IMR-90 (cell line): ENCODE measurements around the gene LCTL. TPM values are rescaled to one million over a fixed set of nuclear protein-coding genes. Genes with fewer than 3 reads are reported as not detected.
A peak's percentile ranks its signal among the peaks of the same experiment; 100 is the strongest.

Experiments used
- ATAC-seq: fragments of 200-7000 bp; cut with Tn5 transposase; 2 replicates; pipeline ENCODE4 v1.9.1; 2020; ENCODE audit warnings: low read depth, mild to moderate bottlenecking, moderate library complexity
- BruUV-seq: library from RNA; stranded (reverse); fragments of 400-500 nt; replicated peaks from 2 replicates; lab custom pipeline; 2021; lab: Mats Ljungman, UMichigan
- CTCF ChIA-PET: fragments of 300-600 bp; formaldehyde crosslinking; extraction: SDS; loops from one replicate; lab custom pipeline; 2021; ENCODE audit warnings: antibody characterized with exemption; lab: Yijun Ruan, JAX
- POLR2A ChIA-PET: fragments of 300-600 bp; sonication (Branson Sonifier 250); formaldehyde crosslinking; loops from one replicate; lab custom pipeline; 2022; ENCODE audit warnings: antibody characterized with exemption; ENCODE audit not compliant: unreplicated experiment; lab: Charles Lee
- DNase-seq: peaks from one replicate; pipeline ENCODE4 v3.0.0; 2013
- H2AFZ ChIP-seq: replicated peaks from 2 replicates; pipeline ENCODE3; 2013; ENCODE audit warnings: low read length, mild to moderate bottlenecking; ENCODE audit not compliant: poor library complexity
- H2AK5ac ChIP-seq: 2 replicates; pipeline ENCODE4 v1.6.1; 2013; ENCODE audit warnings: low read depth, low read length, inconsistent platforms
- H2AK9ac ChIP-seq: replicated peaks from 2 replicates; pipeline ENCODE3; 2013; ENCODE audit warnings: mild to moderate bottlenecking, low read depth, low read length, moderate library complexity; ENCODE audit not compliant: poor library complexity
- H2BK120ac ChIP-seq: 2 replicates; pipeline ENCODE4 v1.6.1; 2013; ENCODE audit warnings: low read depth, low read length, inconsistent platforms
- H2BK15ac ChIP-seq: 3 replicates; pipeline ENCODE4 v1.6.1; 2013; ENCODE audit warnings: low read depth, low read length, inconsistent platforms
- H2BK20ac ChIP-seq: 2 replicates; pipeline ENCODE4 v1.6.1; 2013; ENCODE audit warnings: low read depth, mild to moderate bottlenecking, inconsistent platforms, low read length, moderate library complexity
- H2BK5ac ChIP-seq: 2 replicates; pipeline ENCODE4 v1.6.1; 2013; ENCODE audit warnings: mild to moderate bottlenecking, low read depth, low read length, inconsistent platforms; ENCODE audit not compliant: poor library complexity, severe bottlenecking
- H3K14ac ChIP-seq: replicated peaks from 2 replicates; pipeline ENCODE4 v1.6.1; 2013; ENCODE audit warnings: low read depth, low read length, inconsistent platforms
- H3K18ac ChIP-seq: 2 replicates; pipeline ENCODE4 v1.6.1; 2013; ENCODE audit warnings: low read depth, low read length, control low read depth
- H3K23ac ChIP-seq: 2 replicates; pipeline ENCODE4 v1.6.1; 2013; ENCODE audit warnings: low read depth, low read length, inconsistent platforms
- H3K27ac ChIP-seq: 2 replicates; pipeline ENCODE4 v1.5.1; 2013; ENCODE audit warnings: mild to moderate bottlenecking, control low read depth, low read length; ENCODE audit not compliant: insufficient read depth
- H3K27me3 ChIP-seq: 2 replicates; pipeline ENCODE4 v1.6.1; 2013; ENCODE audit warnings: low read length; ENCODE audit not compliant: control insufficient read depth, insufficient read depth
- H3K36me3 ChIP-seq: 2 replicates; pipeline ENCODE4 v1.6.1; 2013; ENCODE audit warnings: low read length, mixed read lengths; ENCODE audit not compliant: control insufficient read depth, insufficient read depth
- H3K4ac ChIP-seq: 2 replicates; pipeline ENCODE4 v1.6.1; 2013; ENCODE audit warnings: low read depth, low read length, inconsistent platforms
- H3K4me1 ChIP-seq: 2 replicates; pipeline ENCODE4 v1.6.1; 2013; ENCODE audit warnings: low read length, mixed read lengths; ENCODE audit not compliant: control insufficient read depth, insufficient read depth
- H3K4me2 ChIP-seq: 2 replicates; pipeline ENCODE4 v1.6.1; 2013; ENCODE audit warnings: low read depth, mild to moderate bottlenecking, control low read depth, low read length, moderate library complexity
- H3K4me3 ChIP-seq: 2 replicates; pipeline ENCODE4 v1.5.1; 2013; ENCODE audit warnings: low read depth, mild to moderate bottlenecking, control low read depth, low read length, moderate library complexity; ENCODE audit not compliant: insufficient read depth
- H3K56ac ChIP-seq: 2 replicates; pipeline ENCODE4 v1.6.1; 2013; ENCODE audit warnings: low read length, inconsistent platforms; ENCODE audit not compliant: insufficient read depth; ENCODE audit errors: extremely low read depth
- H3K79me1 ChIP-seq, 2 experiments: 2 replicates each; pipeline ENCODE4 v1.6.1; 2013; ENCODE audit warnings: low read length in 2 of 2, inconsistent platforms in 1 of 2, low read depth in 1 of 2
- H3K9ac ChIP-seq: 2 replicates; pipeline ENCODE4 v1.6.1; 2013; ENCODE audit warnings: low read depth, low read length, control low read depth
- H3K9me1 ChIP-seq: 2 replicates; pipeline ENCODE4 v1.6.1; 2013; ENCODE audit warnings: low read length, inconsistent platforms; ENCODE audit not compliant: insufficient read depth
- H3K9me3 ChIP-seq: 2 replicates; pipeline ENCODE4 v1.6.1; 2013; ENCODE audit warnings: low read length; ENCODE audit not compliant: control insufficient read depth, insufficient read depth
- H4K20me1 ChIP-seq: 2 replicates; pipeline ENCODE4 v1.6.1; 2013; ENCODE audit warnings: low read length, inconsistent platforms; ENCODE audit not compliant: insufficient read depth
- H4K5ac ChIP-seq: 2 replicates; pipeline ENCODE4 v1.6.1; 2013; ENCODE audit warnings: mild to moderate bottlenecking, low read depth, low read length, control low read depth
- H4K8ac ChIP-seq, 2 experiments: 2 replicates each; pipeline ENCODE4 v1.6.1; 2013; ENCODE audit warnings: low read depth in 2 of 2, low read length in 2 of 2, control low read depth in 1 of 2, inconsistent platforms in 1 of 2
- H4K91ac ChIP-seq: 2 replicates; pipeline ENCODE4 v1.6.1; 2013; ENCODE audit warnings: low read depth, low read length, inconsistent platforms; ENCODE audit not compliant: insufficient read depth
- BHLHE40 ChIP-seq: fragments of 150-350 bp; IDR thresholded peaks from 2 replicates; pipeline ENCODE4 v1.6.1; 2016; ENCODE audit warnings: mild to moderate bottlenecking, low read depth, low read length
- CHD1 ChIP-seq: IDR thresholded peaks from 2 replicates; pipeline ENCODE4 v1.6.1; 2012; ENCODE audit warnings: low read depth, low read length, improper control_type of control experiment
- CTCF ChIP-seq: conservative IDR thresholded peaks from 2 replicates; pipeline ENCODE4 v1.5.1; 2012; ENCODE audit warnings: mild to moderate bottlenecking, low read depth, low read length, improper control_type of control experiment
- FOS ChIP-seq: fragments of 150-350 bp; IDR thresholded peaks from 2 replicates; pipeline ENCODE4 v1.6.1; 2016; ENCODE audit warnings: low read depth, low read length
- NFE2L2 ChIP-seq: fragments of 150-350 bp; IDR thresholded peaks from 2 replicates; pipeline ENCODE4 v1.6.1; 2016; ENCODE audit warnings: low read depth, mild to moderate bottlenecking, low read length
- POLR2A ChIP-seq: IDR thresholded peaks from 2 replicates; pipeline ENCODE4 v1.6.1; 2012; ENCODE audit warnings: mild to moderate bottlenecking, low read depth, low read length
- RCOR1 ChIP-seq: IDR thresholded peaks from 2 replicates; pipeline ENCODE4 v1.6.1; 2012; ENCODE audit warnings: mild to moderate bottlenecking, low read length, improper control_type of control experiment; ENCODE audit not compliant: insufficient replicate concordance
- SMC3 ChIP-seq: fragments of 150-350 bp; IDR thresholded peaks from 2 replicates; pipeline ENCODE4 v1.6.1; 2016; ENCODE audit warnings: low read depth, mild to moderate bottlenecking, antibody characterized with exemption, low read length, moderate library complexity
- USF2 ChIP-seq: fragments of 150-350 bp; IDR thresholded peaks from 2 replicates; pipeline ENCODE4 v1.6.1; 2017; ENCODE audit warnings: mild to moderate bottlenecking, antibody characterized with exemption, low read length, low read depth
- WGBS, 2 experiments: methylation state at CpG; one replicate each; pipeline versions ENCODE4 v1.1.5 to v1.1.7; 2013; ENCODE audit warnings: missing lambda C conversion rate in 2 of 2; ENCODE audit not compliant: insufficient read length in 1 of 2; ENCODE audit errors: extremely low coverage in 2 of 2; 5-methylcytosine and 5-hydroxymethylcytosine counted together
- dilution Hi-C: fragments of 300-500 bp; cut with HindIII; formaldehyde crosslinking; loops from one replicate; pipeline ENCODE4 v1.14.3; 2018; ENCODE audit warnings: low sequenced_read_pairs; ENCODE audit not compliant: unreplicated experiment
- in situ Hi-C: fragments of 300-500 bp; cut with MboI; formaldehyde crosslinking; loops from 3 replicates; pipeline ENCODE4 v1.14.3; 2019; ENCODE audit warnings: low sequenced_read_pairs, inconsistent platforms, mixed read lengths
- intact Hi-C: fragments of 100-400 bp; cut with micrococcal nuclease; formaldehyde crosslinking; loops from 2 replicates; pipeline ENCODE4 v1.10.0; 2022
- polyA plus RNA-seq, 3 experiments: library from polyadenylated mRNA; depleted of rRNA; stranded (reverse); fragments of >200 nt; gene quantifications; 2 replicates each; pipeline ENCODE4 v1.2.3, GENCODE V29; 2012; ENCODE audit warnings: low replicate concordance in 1 of 3
- total RNA-seq: library from RNA; depleted of rRNA; stranded (reverse); fragments of >200 nt; gene quantifications from 2 replicates; pipeline ENCODE4 v1.2.3, GENCODE V29; 2012
- TF ChIP-seq, protein P1 (sequence below): fragments of 150-350 bp; IDR thresholded peaks from 2 replicates; pipeline ENCODE4 v1.6.1; 2016; ENCODE audit warnings: low read depth, mild to moderate bottlenecking, low read length, moderate library complexity, borderline replicate concordance

The LCTL gene
- total and polyA plus RNA-seq, 2 of the 4 experiments (the other 2 are of a cell fraction), result 10.3 to 10.4 TPM

DNA sequence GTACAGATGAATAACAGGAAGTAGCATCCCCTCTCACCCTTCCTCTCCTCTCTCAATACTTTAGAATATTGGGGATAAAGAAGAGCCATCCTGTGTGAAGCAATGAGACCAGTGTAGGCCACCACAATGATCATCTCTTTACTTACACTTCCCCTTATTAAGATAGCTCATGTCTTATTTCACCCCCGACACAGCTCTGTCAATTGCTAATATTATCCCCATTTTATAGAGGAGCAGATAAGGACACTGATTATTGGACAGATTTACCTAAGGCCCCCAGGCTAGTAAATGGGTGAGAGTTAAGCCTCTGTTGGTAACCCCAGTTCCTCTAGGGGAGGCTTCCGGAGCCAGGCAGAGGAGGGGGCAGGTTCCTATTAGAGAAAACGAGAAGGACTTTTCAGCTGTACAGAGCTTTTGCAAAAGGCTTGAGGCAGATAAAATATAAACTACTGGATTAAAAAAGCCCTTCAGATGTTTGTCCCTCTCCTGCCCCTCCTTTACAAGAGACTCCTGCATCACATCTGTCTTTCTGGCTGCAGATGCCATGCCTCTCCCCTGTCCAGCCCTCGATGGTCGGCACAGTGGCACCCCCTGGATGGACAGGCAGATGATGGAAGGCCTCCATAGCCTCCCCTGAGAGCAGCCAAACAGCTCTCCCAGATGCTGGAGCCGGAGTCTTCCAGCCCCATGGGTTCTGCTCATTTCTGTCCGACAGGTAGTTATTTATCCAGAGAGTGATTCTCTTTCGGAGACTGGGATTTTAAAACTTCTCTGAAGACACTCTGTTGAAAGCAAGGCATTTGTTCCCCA is 49.4 kb upstream of the LCTL start:
- WGBS, 2 experiments, result 20% methylated on average over 1 of the region's 8 CpGs; no CpG with 5 or more reads in 1 of the 2 experiments
- Histone ChIP-seq H3K27ac (no peak overlapping the region), H2BK15ac (no peak overlapping the region), H4K8ac (no peak overlapping the region), H2BK120ac (no peak overlapping the region), H3K36me3 (no peaks in the 10 kb centered on the region), H3K9ac (no peak overlapping the region), H4K91ac (no peak overlapping the region), H3K4me2 (no peak overlapping the region), H2AFZ (no peak overlapping the region), H4K20me1 (no peaks in the 10 kb centered on the region), H3K4me3 (no peak overlapping the region), H2AK9ac (no peak overlapping the region), H2AK5ac (peak overlapping the region; percentile 13; the same call in 1 of the 2 replicates), H4K5ac (no peak overlapping the region), H3K14ac (no peak overlapping the region), H2BK20ac (no peak overlapping the region), H3K56ac (no peak overlapping the region), H3K79me1 (no peaks in the 10 kb centered on the region), H3K9me1 (no peaks in the 10 kb centered on the region; the same call in 1 of the 2 replicates), H3K4me1 (peaks cover 8% of the 10 kb centered on the region), H3K9me3 (no peaks in the 10 kb centered on the region), H2BK5ac (no peak overlapping the region), H3K27me3 (peaks cover 2% of the 10 kb centered on the region; the same call in 1 of the 2 replicates), H3K23ac (no peak overlapping the region), H3K4ac (no peak overlapping the region), H3K18ac (no peak overlapping the region)
- TF ChIP-seq USF2, result no peak
- no peak for TF ChIP-seq POLR2A
- TF ChIP-seq FOS, result no peak
- TF ChIP-seq NFE2L2, result no peak
- TF ChIP-seq RCOR1, result no peak
- no peak for TF ChIP-seq SMC3
- TF ChIP-seq, protein P1, sequence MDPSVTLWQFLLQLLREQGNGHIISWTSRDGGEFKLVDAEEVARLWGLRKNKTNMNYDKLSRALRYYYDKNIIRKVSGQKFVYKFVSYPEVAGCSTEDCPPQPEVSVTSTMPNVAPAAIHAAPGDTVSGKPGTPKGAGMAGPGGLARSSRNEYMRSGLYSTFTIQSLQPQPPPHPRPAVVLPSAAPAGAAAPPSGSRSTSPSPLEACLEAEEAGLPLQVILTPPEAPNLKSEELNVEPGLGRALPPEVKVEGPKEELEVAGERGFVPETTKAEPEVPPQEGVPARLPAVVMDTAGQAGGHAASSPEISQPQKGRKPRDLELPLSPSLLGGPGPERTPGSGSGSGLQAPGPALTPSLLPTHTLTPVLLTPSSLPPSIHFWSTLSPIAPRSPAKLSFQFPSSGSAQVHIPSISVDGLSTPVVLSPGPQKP, result no peak
- TF ChIP-seq CTCF, result no peak
- TF ChIP-seq CHD1, result no peak
- no peak for TF ChIP-seq BHLHE40
- no peak for DNase-seq
- no peak for ATAC-seq
- intact Hi-C loops (loop anchor here (5.0 kb wide), 1 partner anchor 157 kb away; no protein-coding TSS in a partner anchor), in situ Hi-C loops (loop anchor here (5.0 kb wide), 3 partner anchors 82 to 252 kb away; no protein-coding TSS in a partner anchor), dilution Hi-C loops (no loop called here)
- ChIA-PET CTCF (interaction anchor here (0.5 to 1.5 kb wide), 3 partner anchors 11 to 71 kb away, joined by 4 to 5 read pairs (median 5); no protein-coding TSS in a partner anchor), POLR2A (no interaction called here)
- BruUV-seq, result no TSS peak
